ENCODE data around the gene WDR1.

The WDR1 gene

GRCh38 chr4:10091531-10092181, 24.9 kb downstream of the WDR1 start:
- no peak overlapping the region for H3K4me3 ChIP-seq (ENCODE audit: low read depth, low read length)
- TF ChIP-seq CTCF (IDR thresholded peaks at IDR 0.05; ENCODE audit: low read depth, low read length): no peak

- TF ChIP-seq CTCF (IDR thresholded peaks at IDR 0.05; ENCODE audit: low read depth, low read length): no peak
- H3K4me3 ChIP-seq (ENCODE audit: low read depth, low read length): no peak overlapping the region
Observed at GRCh38 chr4:10090467-10091250, 25.9 kb downstream of the WDR1 start.

GRCh38 chr4:10089346-10089745, 27.3 kb downstream of the WDR1 start:
- TF ChIP-seq CTCF (IDR thresholded peaks at IDR 0.05; ENCODE audit: low read depth, low read length): no peak
- no peak overlapping the region for H3K4me3 ChIP-seq (ENCODE audit: low read depth, low read length)

GRCh38 chr4:10088135-10089010, 28.2 kb downstream of the WDR1 start:
- TF ChIP-seq CTCF (IDR thresholded peaks at IDR 0.05; ENCODE audit: low read depth, low read length): no peak
- no peak overlapping the region for H3K4me3 ChIP-seq (ENCODE audit: low read depth, low read length)

GRCh38 chr4:10087152-10087791, 29.3 kb downstream of the WDR1 start:
- H3K4me3 ChIP-seq (ENCODE audit: low read depth, low read length): no peak overlapping the region
- no peak for TF ChIP-seq CTCF (IDR thresholded peaks at IDR 0.05; ENCODE audit: low read depth, low read length)

GRCh38 chr4:10086506-10087120, 30.0 kb downstream of the WDR1 start:
- TF ChIP-seq CTCF (IDR thresholded peaks at IDR 0.05; ENCODE audit: low read depth, low read length): no peak
- H3K4me3 ChIP-seq (ENCODE audit: low read depth, low read length): no peak overlapping the region

Data from WI38 (cell line).